Endothelial cell of umbilical vein (primary cell): ENCODE results near the gene RHOF. TPM values are rescaled to one million over a fixed set of nuclear protein-coding genes. Genes with fewer than 3 reads are reported as not detected.

ENCODE experiments used
- BruUV-seq: library from RNA; stranded (reverse); fragments of 400-500 nt; replicated peaks from 2 replicates; lab custom pipeline; 2021; lab: Mats Ljungman, UMichigan
- CTCF ChIA-PET: fragments of 300-600, 350-600 bp; sonication (Branson Sonifier 250); formaldehyde crosslinking; loops from one replicate; lab custom pipeline; 2021; ENCODE audit warnings: antibody characterized with exemption, inconsistent platforms; lab: Charles Lee
- POLR2A ChIA-PET: fragments of 300-600, 350-600 bp; sonication (Branson Sonifier 250); formaldehyde crosslinking; loops from one replicate; lab custom pipeline; 2021; ENCODE audit warnings: antibody characterized with exemption, inconsistent platforms; lab: Charles Lee
- DNase-seq: peaks from one replicate; pipeline ENCODE4 v3.0.0-alpha.2; 2011; ENCODE audit warnings: low read depth, low spot score
- FAIRE-seq: peaks from 2 replicates; lab custom pipeline; 2011; peaks lifted over from hg19 to GRCh38; lab: Jason Lieb, UNC
- H2AFZ ChIP-seq: 2 replicates; pipeline ENCODE4 v1.6.0; 2012; ENCODE audit warnings: low read depth, low read length, control low read depth, inconsistent platforms
- H3K27ac ChIP-seq: 2 replicates; pipeline ENCODE4 v1.5.1; 2011; ENCODE audit warnings: low read depth, mild to moderate bottlenecking, control low read depth, low read length, moderate library complexity; ENCODE audit not compliant: insufficient read depth
- H3K27me3 ChIP-seq, 2 experiments: 2 replicates each; pipeline versions ENCODE4 v1.6.0 to v1.6.1; 2011; ENCODE audit warnings: low read length in 2 of 2, mixed read lengths in 1 of 2; ENCODE audit not compliant: control insufficient read depth in 2 of 2, insufficient read depth in 2 of 2
- H3K36me3 ChIP-seq, 2 experiments: 2 replicates in 1 of 2; 3 replicates in 1 of 2; pipeline ENCODE4 v1.5.1; 2011; ENCODE audit warnings: low read length in 2 of 2, mild to moderate bottlenecking in 1 of 2, moderate library complexity in 1 of 2; ENCODE audit not compliant: control insufficient read depth in 2 of 2, insufficient read depth in 2 of 2; ENCODE audit errors: extremely low read depth in 1 of 2
- H3K4me1 ChIP-seq: 3 replicates; pipeline ENCODE4 v1.5.1; 2011; ENCODE audit warnings: mild to moderate bottlenecking, low read length; ENCODE audit not compliant: control insufficient read depth, insufficient read depth; ENCODE audit errors: extremely low read depth
- H3K4me2 ChIP-seq: 2 replicates; pipeline ENCODE4 v1.6.1; 2011; ENCODE audit warnings: low read length, control low read depth, mixed read lengths; ENCODE audit not compliant: insufficient read depth
- H3K4me3 ChIP-seq, 3 experiments: fragments of 200-600 bp in 1 of 3; sonication (generic), shearing (Covaris generic) in 1 of 3; replicated peaks in 1 of 3; 2 replicates each; pipeline ENCODE4 v1.5.1; 2011 to 2016; ENCODE audit warnings: control low read depth in 3 of 3, low read length in 3 of 3, mild to moderate bottlenecking in 2 of 3, inconsistent platforms in 1 of 3, low read depth in 1 of 3, moderate library complexity in 1 of 3; ENCODE audit not compliant: insufficient read depth in 1 of 3
- H3K79me2 ChIP-seq: 2 replicates; pipeline ENCODE4 v1.6.0; 2012; ENCODE audit warnings: low read length, inconsistent platforms; ENCODE audit not compliant: control insufficient read depth, insufficient read depth
- H3K9ac ChIP-seq: replicated peaks from 2 replicates; pipeline ENCODE3; 2011; ENCODE audit warnings: low read length, control low read depth; ENCODE audit not compliant: insufficient read depth; ENCODE audit errors: extremely low read depth
- H3K9me1 ChIP-seq: replicated peaks from 3 replicates; pipeline ENCODE4 v1.6.0; 2011; ENCODE audit warnings: mild to moderate bottlenecking, low read length; ENCODE audit not compliant: control insufficient read depth, insufficient read depth; ENCODE audit errors: extremely low read depth
- H3K9me3 ChIP-seq: replicated peaks from 2 replicates; pipeline ENCODE4 v1.5.1; 2012; ENCODE audit warnings: low read length, inconsistent platforms; ENCODE audit not compliant: control insufficient read depth, insufficient read depth
- H4K20me1 ChIP-seq: replicated peaks from 2 replicates; pipeline ENCODE3; 2011; ENCODE audit warnings: mild to moderate bottlenecking, low read length; ENCODE audit not compliant: control insufficient read depth, insufficient read depth; ENCODE audit errors: extremely low read depth
- CTCF ChIP-seq, 2 donors: IDR thresholded peaks; 1 replicate in 1 of 2; 2 replicates in 1 of 2; pipeline ENCODE4 v1.5.1; 2011; ENCODE audit warnings: low read length in 2 of 2, mild to moderate bottlenecking in 2 of 2, moderate library complexity in 2 of 2, control low read depth in 1 of 2, inconsistent platforms in 1 of 2, low read depth in 1 of 2; ENCODE audit not compliant: insufficient read depth in 1 of 2; ENCODE audit errors: extremely low read depth in 1 of 2
- EZH2 ChIP-seq: IDR thresholded peaks from 2 replicates; pipeline ENCODE4 v1.6.1; 2012; ENCODE audit warnings: borderline replicate concordance, low read depth, mild to moderate bottlenecking, moderate library complexity, low read length, inconsistent platforms; ENCODE audit not compliant: severe bottlenecking
- FOS ChIP-seq: IDR thresholded peaks from 2 replicates; pipeline ENCODE4 v1.6.1; 2011; ENCODE audit warnings: mild to moderate bottlenecking, low read length, moderate library complexity, borderline replicate concordance; ENCODE audit not compliant: insufficient read depth
- GATA2 ChIP-seq: IDR thresholded peaks from 2 replicates; pipeline ENCODE4 v1.7.0; 2011; ENCODE audit warnings: low read depth, mild to moderate bottlenecking, moderate library complexity, mixed read lengths, low read length; ENCODE audit not compliant: insufficient read length, insufficient read depth
- JUN ChIP-seq: IDR thresholded peaks from 2 replicates; pipeline ENCODE4 v1.6.1; 2011; ENCODE audit warnings: borderline replicate concordance, low read depth; ENCODE audit not compliant: insufficient read length, insufficient read depth
- MAX ChIP-seq: IDR thresholded peaks from 2 replicates; pipeline ENCODE4 v1.6.1; 2011; ENCODE audit not compliant: insufficient read depth, insufficient read length
- MYC ChIP-seq: IDR thresholded peaks from one replicate; pipeline ENCODE4 v1.6.1; 2011; ENCODE audit warnings: mild to moderate bottlenecking, low read depth, low read length
- POLR2A ChIP-seq: IDR thresholded peaks from 2 replicates; pipeline ENCODE4 v1.6.1; 2012; ENCODE audit warnings: low read depth, mild to moderate bottlenecking, control low read depth, low read length
- POLR2AphosphoS5 ChIP-seq: IDR thresholded peaks from 2 replicates; pipeline ENCODE4 v1.6.1; 2012; ENCODE audit warnings: low read depth, mild to moderate bottlenecking, control low read depth, low read length, moderate library complexity; ENCODE audit not compliant: insufficient read depth
- dilution Hi-C: fragments of 300-500 bp; cut with MboI; formaldehyde crosslinking; loops from one replicate; pipeline ENCODE4 v1.15.0; 2019; ENCODE audit warnings: low sequenced_read_pairs; ENCODE audit not compliant: extremely low pct_ligation_motif_present
- intact Hi-C: fragments of 100-400 bp; cut with micrococcal nuclease; formaldehyde crosslinking; loops from one replicate; pipeline ENCODE4 v1.10.0; 2022
- polyA plus RNA-seq, 4 experiments: library from polyadenylated mRNA; depleted of rRNA in 3 of 4; stranded (reverse) in 3 of 4; unstranded in 1 of 4; fragments of >200 nt; gene quantifications; 2 replicates each; pipeline versions ENCODE4 v1.2.1 to v1.2.3, GENCODE V29; 2011 to 2012; ENCODE audit warnings: missing spikeins in 1 of 4
- total RNA-seq: library from RNA; stranded (reverse); gene quantifications from 2 replicates; pipeline ENCODE4 v1.2.3, GENCODE V29; 2021

The RHOF gene
- total and polyA plus RNA-seq, 2 donors (not counting 3 experiments of a cell fraction or from before 2014, with no cell fraction given), result 9.3 to 22.3 TPM

- no peaks in the 10 kb centered on the region for H3K4me1 ChIP-seq
- no peaks in the 10 kb centered on the region for H3K79me2 ChIP-seq
- H2AFZ ChIP-seq, result no peak overlapping the region
- dilution Hi-C loops (no loop called here), intact Hi-C loops (loop anchor here (10.0 kb wide), 1 partner anchor 284 kb away; no protein-coding TSS in a partner anchor)
- no peaks in the 10 kb centered on the region for H3K27me3 ChIP-seq
- ChIA-PET POLR2A (no interaction called here), CTCF (interaction anchor here (1.1 to 10.2 kb wide), 3 partner anchors 14 to 67 kb away, joined by 4 to 173 read pairs (median 7); partner anchors contain the start of genes RHOF and TMEM120B)
- H3K36me3 ChIP-seq, result no peaks in the 10 kb centered on the region
- no peak overlapping the region for H3K4me2 ChIP-seq
- FAIRE-seq (no peak), DNase-seq (no peak)
- no peak overlapping the region for H3K27ac ChIP-seq
- H3K9me1 ChIP-seq, result no peaks in the 10 kb centered on the region
- TSS peak; percentile 26 for BruUV-seq
- H3K4me3 ChIP-seq, result no peak overlapping the region
- TF ChIP-seq FOS, result no peak
- no peak for TF ChIP-seq MAX
- TF ChIP-seq POLR2AphosphoS5, result no peak
- TF ChIP-seq POLR2A, result no peak
- no peak for TF ChIP-seq CTCF (IDR thresholded peaks at IDR 0.05; ENCODE audit: extremely low read depth in 1 of 2, insufficient read depth in 1 of 2, low read depth in 1 of 2, low read length in 2 of 2)
- no peak for TF ChIP-seq GATA2
- TF ChIP-seq MYC, result no peak
- TF ChIP-seq EZH2, result no peak
- no peak for TF ChIP-seq JUN
- H3K9me3 ChIP-seq, result no peaks in the 10 kb centered on the region
- H4K20me1 ChIP-seq, result no peaks in the 10 kb centered on the region
- H3K9ac ChIP-seq, result no peak overlapping the region
Measured at GRCh38 chr12:121778567-121779421, 14.7 kb downstream of the RHOF start.
